ENCODE measurements around the gene AP3B1. TPM values are rescaled to one million over a fixed set of nuclear protein-coding genes. Genes with fewer than 3 reads are reported as not detected.

The AP3B1 gene
- total RNA-seq, 1 experiment from 2014 or later = 41.8 TPM

- Histone ChIP-seq H3K14ac (ENCODE audit: insufficient read depth, low read length) (no peak overlapping the region), H3K4me1 (ENCODE audit: insufficient read depth, low read length) (no peaks in the 10 kb centered on the region), H2BK15ac (ENCODE audit: low read depth, low read length) (no peak overlapping the region), H3K9me3 (ENCODE audit: control insufficient read depth, low read depth, low read length) (no peaks in the 10 kb centered on the region), H3K23me2 (ENCODE audit: insufficient read length, low read depth, low read length, poor library complexity, severe bottlenecking) (no peaks in the 10 kb centered on the region), H3K9ac (ENCODE audit: extremely low read depth, insufficient read length, low read length) (no peak overlapping the region), H3K79me2 (ENCODE audit: insufficient read depth, low read length) (no peaks in the 10 kb centered on the region), H4K5ac (ENCODE audit: insufficient read length, low read depth, low read length) (no peak overlapping the region), H2AFZ (ENCODE audit: low read length) (no peak overlapping the region), H2BK120ac (ENCODE audit: low read depth, low read length, poor library complexity, severe bottlenecking) (no peak overlapping the region), H3K27ac (ENCODE audit: insufficient read length, low read depth, low read length) (no peak overlapping the region), H3K56ac (ENCODE audit: insufficient read length, low read depth, low read length) (no peak overlapping the region), H4K91ac (ENCODE audit: insufficient read length, low read depth, low read length) (no peak overlapping the region), H2BK5ac (ENCODE audit: insufficient read length, low read length) (no peak overlapping the region), H3K4ac (ENCODE audit: low read depth, low read length) (no peak overlapping the region), H3K18ac (ENCODE audit: insufficient read length, low read depth, low read length) (no peak overlapping the region), H3K4me2 (ENCODE audit: insufficient read depth, insufficient read length, low read length) (no peak overlapping the region), H3K27me3 (ENCODE audit: insufficient read depth, low read length) (no peaks in the 10 kb centered on the region), H2BK12ac (ENCODE audit: insufficient read length, low read depth, low read length) (no peak overlapping the region), H2BK20ac (ENCODE audit: low read depth, low read length, poor library complexity, severe bottlenecking) (no peak overlapping the region), H4K8ac (replicated peaks; ENCODE audit: insufficient read length, low read depth, low read length) (no peak overlapping the region), H3K23ac (ENCODE audit: insufficient read length, low read depth, low read length) (no peak overlapping the region), H3K79me1 (ENCODE audit: insufficient read depth, low read depth, low read length, poor library complexity, severe bottlenecking) (no peaks in the 10 kb centered on the region), H4K20me1 (ENCODE audit: control insufficient read depth, insufficient read depth, insufficient read length) (no peaks in the 10 kb centered on the region), H2AK5ac (ENCODE audit: insufficient read length, low read length) (no peak overlapping the region), H3T11ph (ENCODE audit: low read length) (no peak overlapping the region)
- DNase-seq = no peak
- no peak overlapping the region for H3K4me3 Mint-ChIP-seq
- TF ChIP-seq, protein P1, sequence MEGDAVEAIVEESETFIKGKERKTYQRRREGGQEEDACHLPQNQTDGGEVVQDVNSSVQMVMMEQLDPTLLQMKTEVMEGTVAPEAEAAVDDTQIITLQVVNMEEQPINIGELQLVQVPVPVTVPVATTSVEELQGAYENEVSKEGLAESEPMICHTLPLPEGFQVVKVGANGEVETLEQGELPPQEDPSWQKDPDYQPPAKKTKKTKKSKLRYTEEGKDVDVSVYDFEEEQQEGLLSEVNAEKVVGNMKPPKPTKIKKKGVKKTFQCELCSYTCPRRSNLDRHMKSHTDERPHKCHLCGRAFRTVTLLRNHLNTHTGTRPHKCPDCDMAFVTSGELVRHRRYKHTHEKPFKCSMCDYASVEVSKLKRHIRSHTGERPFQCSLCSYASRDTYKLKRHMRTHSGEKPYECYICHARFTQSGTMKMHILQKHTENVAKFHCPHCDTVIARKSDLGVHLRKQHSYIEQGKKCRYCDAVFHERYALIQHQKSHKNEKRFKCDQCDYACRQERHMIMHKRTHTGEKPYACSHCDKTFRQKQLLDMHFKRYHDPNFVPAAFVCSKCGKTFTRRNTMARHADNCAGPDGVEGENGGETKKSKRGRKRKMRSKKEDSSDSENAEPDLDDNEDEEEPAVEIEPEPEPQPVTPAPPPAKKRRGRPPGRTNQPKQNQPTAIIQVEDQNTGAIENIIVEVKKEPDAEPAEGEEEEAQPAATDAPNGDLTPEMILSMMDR (conservative IDR thresholded peaks at IDR 0.05) = no peak
- peaks cover 11 to 27% (median 18%) of the 10 kb centered on the region in 3 experiments for H3K36me3 Mint-ChIP-seq (ENCODE audit: insufficient read depth in 1 of 3, low read depth in 3 of 3)
- H3K9me3 Mint-ChIP-seq = peaks cover 3 to 6% of the 10 kb centered on the region in 2 experiments; a peak in 3 of 5 replicates
- H3K4me1 Mint-ChIP-seq = no peaks in the 10 kb centered on the region
- H3K27ac Mint-ChIP-seq = no peak overlapping the region
- H3K27me3 Mint-ChIP-seq (ENCODE audit: low read depth) = no peaks in the 10 kb centered on the region
- WGBS (ENCODE audit: extremely low coverage, insufficient read length, low lambda C conversion rate) = no CpG with 5 or more reads among the region's 3 CpGs
Measured at GRCh38 chr5:78235289-78235688, 59.2 kb downstream of the AP3B1 start.

All from H9 (cell line).